IMR-90 (cell line): Measurements from ENCODE around the gene ABCC3. TPM values are rescaled to one million over a fixed set of nuclear protein-coding genes. Genes with fewer than 3 reads are reported as not detected.

Experiments
- ATAC-seq: fragments of 200-7000 bp; cut with Tn5 transposase; 2 replicates; pipeline ENCODE4 v1.9.1; 2020; ENCODE audit warnings: low read depth, mild to moderate bottlenecking, moderate library complexity
- BruUV-seq: library from RNA; stranded (reverse); fragments of 400-500 nt; replicated peaks from 2 replicates; lab custom pipeline; 2021; lab: Mats Ljungman, UMichigan
- CTCF ChIA-PET: fragments of 300-600 bp; formaldehyde crosslinking; extraction: SDS; loops from one replicate; lab custom pipeline; 2021; ENCODE audit warnings: antibody characterized with exemption; lab: Yijun Ruan, JAX
- POLR2A ChIA-PET: fragments of 300-600 bp; sonication (Branson Sonifier 250); formaldehyde crosslinking; loops from one replicate; lab custom pipeline; 2022; ENCODE audit warnings: antibody characterized with exemption; ENCODE audit not compliant: unreplicated experiment; lab: Charles Lee
- DNase-seq: peaks from one replicate; pipeline ENCODE4 v3.0.0; 2013
- H2AFZ ChIP-seq: replicated peaks from 2 replicates; pipeline ENCODE3; 2013; ENCODE audit warnings: low read length, mild to moderate bottlenecking; ENCODE audit not compliant: poor library complexity
- H2AK5ac ChIP-seq: 2 replicates; pipeline ENCODE4 v1.6.1; 2013; ENCODE audit warnings: low read depth, low read length, inconsistent platforms
- H2AK9ac ChIP-seq: replicated peaks from 2 replicates; pipeline ENCODE3; 2013; ENCODE audit warnings: mild to moderate bottlenecking, low read depth, low read length, moderate library complexity; ENCODE audit not compliant: poor library complexity
- H2BK120ac ChIP-seq: 2 replicates; pipeline ENCODE4 v1.6.1; 2013; ENCODE audit warnings: low read depth, low read length, inconsistent platforms
- H2BK15ac ChIP-seq: 3 replicates; pipeline ENCODE4 v1.6.1; 2013; ENCODE audit warnings: low read depth, low read length, inconsistent platforms
- H2BK20ac ChIP-seq: 2 replicates; pipeline ENCODE4 v1.6.1; 2013; ENCODE audit warnings: low read depth, mild to moderate bottlenecking, inconsistent platforms, low read length, moderate library complexity
- H2BK5ac ChIP-seq: 2 replicates; pipeline ENCODE4 v1.6.1; 2013; ENCODE audit warnings: mild to moderate bottlenecking, low read depth, low read length, inconsistent platforms; ENCODE audit not compliant: poor library complexity, severe bottlenecking
- H3K14ac ChIP-seq: replicated peaks from 2 replicates; pipeline ENCODE4 v1.6.1; 2013; ENCODE audit warnings: low read depth, low read length, inconsistent platforms
- H3K18ac ChIP-seq: 2 replicates; pipeline ENCODE4 v1.6.1; 2013; ENCODE audit warnings: low read depth, low read length, control low read depth
- H3K23ac ChIP-seq: 2 replicates; pipeline ENCODE4 v1.6.1; 2013; ENCODE audit warnings: low read depth, low read length, inconsistent platforms
- H3K27ac ChIP-seq: 2 replicates; pipeline ENCODE4 v1.5.1; 2013; ENCODE audit warnings: mild to moderate bottlenecking, control low read depth, low read length; ENCODE audit not compliant: insufficient read depth
- H3K27me3 ChIP-seq: 2 replicates; pipeline ENCODE4 v1.6.1; 2013; ENCODE audit warnings: low read length; ENCODE audit not compliant: control insufficient read depth, insufficient read depth
- H3K36me3 ChIP-seq: 2 replicates; pipeline ENCODE4 v1.6.1; 2013; ENCODE audit warnings: low read length, mixed read lengths; ENCODE audit not compliant: control insufficient read depth, insufficient read depth
- H3K4ac ChIP-seq: 2 replicates; pipeline ENCODE4 v1.6.1; 2013; ENCODE audit warnings: low read depth, low read length, inconsistent platforms
- H3K4me1 ChIP-seq: 2 replicates; pipeline ENCODE4 v1.6.1; 2013; ENCODE audit warnings: low read length, mixed read lengths; ENCODE audit not compliant: control insufficient read depth, insufficient read depth
- H3K4me2 ChIP-seq: 2 replicates; pipeline ENCODE4 v1.6.1; 2013; ENCODE audit warnings: low read depth, mild to moderate bottlenecking, control low read depth, low read length, moderate library complexity
- H3K4me3 ChIP-seq: 2 replicates; pipeline ENCODE4 v1.5.1; 2013; ENCODE audit warnings: low read depth, mild to moderate bottlenecking, control low read depth, low read length, moderate library complexity; ENCODE audit not compliant: insufficient read depth
- H3K56ac ChIP-seq: 2 replicates; pipeline ENCODE4 v1.6.1; 2013; ENCODE audit warnings: low read length, inconsistent platforms; ENCODE audit not compliant: insufficient read depth; ENCODE audit errors: extremely low read depth
- H3K79me1 ChIP-seq, 2 experiments: 2 replicates each; pipeline ENCODE4 v1.6.1; 2013; ENCODE audit warnings: low read length in 2 of 2, inconsistent platforms in 1 of 2, low read depth in 1 of 2
- H3K9ac ChIP-seq: 2 replicates; pipeline ENCODE4 v1.6.1; 2013; ENCODE audit warnings: low read depth, low read length, control low read depth
- H3K9me1 ChIP-seq: 2 replicates; pipeline ENCODE4 v1.6.1; 2013; ENCODE audit warnings: low read length, inconsistent platforms; ENCODE audit not compliant: insufficient read depth
- H3K9me3 ChIP-seq: 2 replicates; pipeline ENCODE4 v1.6.1; 2013; ENCODE audit warnings: low read length; ENCODE audit not compliant: control insufficient read depth, insufficient read depth
- H4K20me1 ChIP-seq: 2 replicates; pipeline ENCODE4 v1.6.1; 2013; ENCODE audit warnings: low read length, inconsistent platforms; ENCODE audit not compliant: insufficient read depth
- H4K5ac ChIP-seq: 2 replicates; pipeline ENCODE4 v1.6.1; 2013; ENCODE audit warnings: mild to moderate bottlenecking, low read depth, low read length, control low read depth
- H4K8ac ChIP-seq, 2 experiments: 2 replicates each; pipeline ENCODE4 v1.6.1; 2013; ENCODE audit warnings: low read depth in 2 of 2, low read length in 2 of 2, control low read depth in 1 of 2, inconsistent platforms in 1 of 2
- H4K91ac ChIP-seq: 2 replicates; pipeline ENCODE4 v1.6.1; 2013; ENCODE audit warnings: low read depth, low read length, inconsistent platforms; ENCODE audit not compliant: insufficient read depth
- BHLHE40 ChIP-seq: fragments of 150-350 bp; IDR thresholded peaks from 2 replicates; pipeline ENCODE4 v1.6.1; 2016; ENCODE audit warnings: mild to moderate bottlenecking, low read depth, low read length
- CEBPB ChIP-seq: IDR thresholded peaks from 2 replicates; pipeline ENCODE4 v1.6.1; 2012; ENCODE audit warnings: low read depth, low read length, improper control_type of control experiment
- CHD1 ChIP-seq: IDR thresholded peaks from 2 replicates; pipeline ENCODE4 v1.6.1; 2012; ENCODE audit warnings: low read depth, low read length, improper control_type of control experiment
- ELK1 ChIP-seq: fragments of 150-350 bp; IDR thresholded peaks from 2 replicates; pipeline ENCODE4 v1.6.1; 2016; ENCODE audit warnings: low read depth, mild to moderate bottlenecking, low read length, moderate library complexity, borderline replicate concordance
- FOS ChIP-seq: fragments of 150-350 bp; IDR thresholded peaks from 2 replicates; pipeline ENCODE4 v1.6.1; 2016; ENCODE audit warnings: low read depth, low read length
- MAFK ChIP-seq: IDR thresholded peaks from 2 replicates; pipeline ENCODE4 v1.6.1; 2012; ENCODE audit warnings: low read depth, low read length, improper control_type of control experiment
- MAZ ChIP-seq: IDR thresholded peaks from 2 replicates; pipeline ENCODE4 v1.6.1; 2012; ENCODE audit warnings: low read depth, mild to moderate bottlenecking, low read length, improper control_type of control experiment, moderate library complexity, borderline replicate concordance
- MXI1 ChIP-seq: IDR thresholded peaks from 2 replicates; pipeline ENCODE4 v1.6.1; 2012; ENCODE audit warnings: low read depth, mild to moderate bottlenecking, low read length, moderate library complexity, borderline replicate concordance
- NFE2L2 ChIP-seq: fragments of 150-350 bp; IDR thresholded peaks from 2 replicates; pipeline ENCODE4 v1.6.1; 2016; ENCODE audit warnings: low read depth, mild to moderate bottlenecking, low read length
- POLR2A ChIP-seq: IDR thresholded peaks from 2 replicates; pipeline ENCODE4 v1.6.1; 2012; ENCODE audit warnings: mild to moderate bottlenecking, low read depth, low read length
- RCOR1 ChIP-seq: IDR thresholded peaks from 2 replicates; pipeline ENCODE4 v1.6.1; 2012; ENCODE audit warnings: mild to moderate bottlenecking, low read length, improper control_type of control experiment; ENCODE audit not compliant: insufficient replicate concordance
- RFX5 ChIP-seq: IDR thresholded peaks from 2 replicates; pipeline ENCODE4 v1.8.0; 2012; ENCODE audit warnings: low read depth, mild to moderate bottlenecking, low read length, moderate library complexity
- SMC3 ChIP-seq: fragments of 150-350 bp; IDR thresholded peaks from 2 replicates; pipeline ENCODE4 v1.6.1; 2016; ENCODE audit warnings: low read depth, mild to moderate bottlenecking, antibody characterized with exemption, low read length, moderate library complexity
- WGBS, 2 experiments: methylation state at CpG; one replicate each; pipeline versions ENCODE4 v1.1.5 to v1.1.7; 2013; ENCODE audit warnings: missing lambda C conversion rate in 2 of 2; ENCODE audit not compliant: insufficient read length in 1 of 2; ENCODE audit errors: extremely low coverage in 2 of 2; 5-methylcytosine and 5-hydroxymethylcytosine counted together
- dilution Hi-C: fragments of 300-500 bp; cut with HindIII; formaldehyde crosslinking; loops from one replicate; pipeline ENCODE4 v1.14.3; 2018; ENCODE audit warnings: low sequenced_read_pairs; ENCODE audit not compliant: unreplicated experiment
- in situ Hi-C: fragments of 300-500 bp; cut with MboI; formaldehyde crosslinking; loops from 3 replicates; pipeline ENCODE4 v1.14.3; 2019; ENCODE audit warnings: low sequenced_read_pairs, inconsistent platforms, mixed read lengths
- intact Hi-C: fragments of 100-400 bp; cut with micrococcal nuclease; formaldehyde crosslinking; loops from 2 replicates; pipeline ENCODE4 v1.10.0; 2022
- polyA plus RNA-seq, 3 experiments: library from polyadenylated mRNA; depleted of rRNA; stranded (reverse); fragments of >200 nt; gene quantifications; 2 replicates each; pipeline ENCODE4 v1.2.3, GENCODE V29; 2012; ENCODE audit warnings: low replicate concordance in 1 of 3
- total RNA-seq: library from RNA; depleted of rRNA; stranded (reverse); fragments of >200 nt; gene quantifications from 2 replicates; pipeline ENCODE4 v1.2.3, GENCODE V29; 2012

Gene ABCC3
- total and polyA plus RNA-seq, 2 of the 4 experiments (the other 2 are of a cell fraction) = 3.2 to 6.6 TPM

DNA sequence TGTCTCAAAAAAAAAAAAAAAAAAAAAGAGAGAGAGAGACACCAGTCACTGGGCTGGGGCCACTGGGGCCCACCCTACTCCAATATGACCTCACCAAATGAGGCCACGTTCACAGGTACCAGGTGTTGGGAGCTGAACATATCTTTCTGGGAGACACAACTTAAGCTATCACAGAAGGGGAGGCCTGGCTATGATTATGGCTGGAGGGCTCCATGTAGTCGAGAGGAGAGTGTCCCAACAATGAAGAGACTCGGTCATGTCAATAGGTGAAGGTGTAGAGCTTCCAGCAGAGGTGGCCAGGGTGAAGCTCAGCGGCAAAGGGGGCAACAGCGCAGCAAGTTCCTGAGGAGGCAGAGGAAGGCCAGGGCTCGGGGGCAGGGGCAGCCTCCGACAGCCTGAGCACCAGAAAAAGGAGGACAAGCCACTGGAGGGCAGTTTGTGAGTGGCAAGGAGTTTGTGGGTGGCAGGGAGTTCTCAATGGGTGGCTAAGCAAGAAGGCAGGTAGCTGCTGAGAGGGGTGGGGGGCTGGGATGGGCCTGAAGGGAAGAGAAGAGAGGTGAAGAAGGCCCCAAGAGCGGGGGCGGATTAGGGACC is 28.0 kb downstream of the ABCC3 start (continued):
- TF ChIP-seq FOS = no peak

- H3K14ac ChIP-seq = no peak overlapping the region
- no peak overlapping the region for H3K27ac ChIP-seq
- peak overlapping the region; percentile 98; the same call in 1 of the 2 replicates for H2BK120ac ChIP-seq
- ATAC-seq (no peak), DNase-seq (no peak)
- H4K20me1 ChIP-seq = no peaks in the 10 kb centered on the region
- ChIA-PET POLR2A (no interaction called here), CTCF (no interaction called here)
- no peak overlapping the region for H3K4me3 ChIP-seq
- H3K23ac ChIP-seq = no peak overlapping the region
- dilution Hi-C loops (no loop called here), in situ Hi-C loops (no loop called here), intact Hi-C loops (no loop called here)
- no peak overlapping the region for H3K9ac ChIP-seq
- H3K9me1 ChIP-seq = peaks cover 48% of the 10 kb centered on the region
- WGBS, 2 experiments = 90% methylated on average over 3 of the region's 10 CpGs; no CpG with 5 or more reads in 1 of the 2 experiments
- H3K36me3 ChIP-seq = no peaks in the 10 kb centered on the region
- no peak overlapping the region for H3K18ac ChIP-seq
- H3K79me1 ChIP-seq = peaks cover 0 to 26% of the 10 kb centered on the region in 2 experiments; a peak in 2 of 4 replicates
- no peak overlapping the region for H2AK9ac ChIP-seq
- H2BK15ac ChIP-seq = peak overlapping the region; percentile 93; the same call in 1 of the 3 replicates
- H3K4me1 ChIP-seq = peaks cover 37% of the 10 kb centered on the region
- no peak overlapping the region for H2AFZ ChIP-seq
- TF ChIP-seq MAFK (no peak), POLR2A (no peak), CEBPB (no peak), ELK1 (no peak), BHLHE40 (no peak), MXI1 (no peak), SMC3 (no peak), RFX5 (no peak), NFE2L2 (no peak), MAZ (no peak), RCOR1 (no peak), FOS (no peak), CHD1 (no peak)
- no peak overlapping the region for H3K4me2 ChIP-seq
- no peaks in the 10 kb centered on the region for H3K9me3 ChIP-seq
- H4K91ac ChIP-seq = peak overlapping the region; percentile 63
- no peak overlapping the region for H2BK5ac ChIP-seq
- BruUV-seq = no TSS peak
- no peaks in the 10 kb centered on the region for H3K27me3 ChIP-seq
- no peak overlapping the region for H3K56ac ChIP-seq
- no peak overlapping the region; the same call in 1 of the 2 replicates for H3K4ac ChIP-seq
- peak overlapping the region; percentile 98 for H2AK5ac ChIP-seq
- no peak overlapping the region for H4K8ac ChIP-seq
- no peak overlapping the region for H4K5ac ChIP-seq
- peak overlapping the region; percentile 95; the same call in 1 of the 2 replicates for H2BK20ac ChIP-seq
Observed at GRCh38 chr17:50663812-50664374, 29.2 kb downstream of the ABCC3 start.
